ENCODE results near the gene SBF2. TPM values are rescaled to one million over a fixed set of nuclear protein-coding genes. Genes with fewer than 3 reads are reported as not detected.

The SBF2 gene
- total and polyA plus RNA-seq, 2 of the 13 experiments (the other 11 are each of a cell fraction or from before 2014, with no cell fraction given) = 24.0 to 45.8 TPM

GRCh38 chr11:10285148-10285802 lies 8.7 kb downstream of the SBF2 start (continued):
- TF ChIP-seq HMGXB4 (CRISPR knock-in tag; IDR thresholded peaks at IDR 0.05; ENCODE audit: borderline replicate concordance in 1 of 2, low read depth in 1 of 2) (no peak), SOX5 (CRISPR knock-in tag; IDR thresholded peaks at IDR 0.05; ENCODE audit: borderline replicate concordance) (peak; percentile 61; the same call in 1 of the 2 replicates), ZFP90 (CRISPR knock-in tag; IDR thresholded peaks at IDR 0.05; ENCODE audit: borderline replicate concordance) (no peak), ZNF225 (CRISPR knock-in tag; IDR thresholded peaks at IDR 0.05) (no peak), TRIM22 (IDR thresholded peaks at IDR 0.05) (no peak), KDM5A (IDR thresholded peaks at IDR 0.05; ENCODE audit: borderline replicate concordance, low read length) (no peak), ZNF431 (CRISPR knock-in tag; IDR thresholded peaks at IDR 0.05; ENCODE audit: borderline replicate concordance, low read depth) (no peak), ISL2 (CRISPR knock-in tag; IDR thresholded peaks at IDR 0.05) (no peak; the same call in 1 of the 2 replicates), ZNF264 (CRISPR knock-in tag; IDR thresholded peaks at IDR 0.05) (no peak), HOXD1 (CRISPR knock-in tag; IDR thresholded peaks at IDR 0.05) (no peak), SSRP1 (CRISPR knock-in tag; IDR thresholded peaks at IDR 0.05) (no peak), ZNF234 (CRISPR knock-in tag; conservative IDR thresholded peaks at IDR 0.05) (no peak), SIN3A (IDR thresholded peaks at IDR 0.05; ENCODE audit: borderline replicate concordance, low read depth, low read length) (no peak), ZNF720 (CRISPR knock-in tag; IDR thresholded peaks at IDR 0.05) (no peak), ZNF337 (CRISPR knock-in tag; IDR thresholded peaks at IDR 0.05; ENCODE audit: borderline replicate concordance, low read depth) (no peak), CENPX (CRISPR knock-in tag; IDR thresholded peaks at IDR 0.05) (no peak), ARID3A (IDR thresholded peaks at IDR 0.05; ENCODE audit: low read depth, low read length) (peak; percentile 72), BCL3 (CRISPR knock-in tag; IDR thresholded peaks at IDR 0.05) (no peak), TCF7L2 (IDR thresholded peaks at IDR 0.05; ENCODE audit: low read depth, low read length) (no peak)
- TF ChIP-seq, protein P1, sequence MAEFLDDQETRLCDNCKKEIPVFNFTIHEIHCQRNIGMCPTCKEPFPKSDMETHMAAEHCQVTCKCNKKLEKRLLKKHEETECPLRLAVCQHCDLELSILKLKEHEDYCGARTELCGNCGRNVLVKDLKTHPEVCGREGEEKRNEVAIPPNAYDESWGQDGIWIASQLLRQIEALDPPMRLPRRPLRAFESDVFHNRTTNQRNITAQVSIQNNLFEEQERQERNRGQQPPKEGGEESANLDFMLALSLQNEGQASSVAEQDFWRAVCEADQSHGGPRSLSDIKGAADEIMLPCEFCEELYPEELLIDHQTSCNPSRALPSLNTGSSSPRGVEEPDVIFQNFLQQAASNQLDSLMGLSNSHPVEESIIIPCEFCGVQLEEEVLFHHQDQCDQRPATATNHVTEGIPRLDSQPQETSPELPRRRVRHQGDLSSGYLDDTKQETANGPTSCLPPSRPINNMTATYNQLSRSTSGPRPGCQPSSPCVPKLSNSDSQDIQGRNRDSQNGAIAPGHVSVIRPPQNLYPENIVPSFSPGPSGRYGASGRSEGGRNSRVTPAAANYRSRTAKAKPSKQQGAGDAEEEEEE (CRISPR knock-in tag; IDR thresholded peaks at IDR 0.05; ENCODE audit: borderline replicate concordance) = no peak
- TF ChIP-seq, protein P2, sequence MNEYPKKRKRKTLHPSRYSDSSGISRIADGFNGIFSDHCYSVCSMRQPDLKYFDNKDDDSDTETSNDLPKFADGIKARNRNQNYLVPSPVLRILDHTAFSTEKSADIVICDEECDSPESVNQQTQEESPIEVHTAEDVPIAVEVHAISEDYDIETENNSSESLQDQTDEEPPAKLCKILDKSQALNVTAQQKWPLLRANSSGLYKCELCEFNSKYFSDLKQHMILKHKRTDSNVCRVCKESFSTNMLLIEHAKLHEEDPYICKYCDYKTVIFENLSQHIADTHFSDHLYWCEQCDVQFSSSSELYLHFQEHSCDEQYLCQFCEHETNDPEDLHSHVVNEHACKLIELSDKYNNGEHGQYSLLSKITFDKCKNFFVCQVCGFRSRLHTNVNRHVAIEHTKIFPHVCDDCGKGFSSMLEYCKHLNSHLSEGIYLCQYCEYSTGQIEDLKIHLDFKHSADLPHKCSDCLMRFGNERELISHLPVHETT (CRISPR knock-in tag; conservative IDR thresholded peaks at IDR 0.05) = no peak
